A549 (cell line): Measurements from ENCODE around the gene KCNIP2.

Experiments
- EP300 ChIP-seq, 2 experiments: fragments of >200 bp; sonication (Bioruptor Twin); formaldehyde crosslinking; IDR thresholded peaks; 2 replicates in 1 of 2; 3 replicates in 1 of 2; pipeline ENCODE4 v1.6.1; 2016 to 2017
- JUN ChIP-seq, 2 experiments: fragments of >200 bp; sonication (Bioruptor Twin); formaldehyde crosslinking; IDR thresholded peaks; 2 replicates in 1 of 2; 3 replicates in 1 of 2; pipeline ENCODE4 v1.6.1; 2016 to 2017
- JUNB ChIP-seq: fragments of >200 bp; sonication (Bioruptor Twin); formaldehyde crosslinking; IDR thresholded peaks from 2 replicates; pipeline ENCODE4 v1.6.1; 2016
- PHF8 ChIP-seq: fragments of 200-600 bp; sonication (generic); IDR thresholded peaks from 2 replicates; pipeline ENCODE4 v1.6.1; 2016; ENCODE audit warnings: low read depth, mild to moderate bottlenecking, antibody characterized with exemption, moderate library complexity, borderline replicate concordance
- POLR2A ChIP-seq: IDR thresholded peaks from 2 replicates; pipeline ENCODE4 v1.6.1; 2012; ENCODE audit warnings: mild to moderate bottlenecking, low read length
- RAD21 ChIP-seq, 2 experiments: fragments of >200 bp in 1 of 2; sonication (Bioruptor Twin) in 1 of 2; formaldehyde crosslinking in 1 of 2; IDR thresholded peaks in 1 of 2; conservative IDR thresholded peaks in 1 of 2; 2 replicates in 1 of 2; 3 replicates in 1 of 2; pipeline ENCODE4 v1.6.1; 2012 to 2018; ENCODE audit warnings: inconsistent platforms in 1 of 2
- RFX5 ChIP-seq: fragments of 450-650 bp; IDR thresholded peaks from 2 replicates; pipeline ENCODE4 v1.7.1; 2014; ENCODE audit warnings: antibody characterized with exemption, mild to moderate bottlenecking, moderate library complexity
- SMC3 ChIP-seq: fragments of >200 bp; sonication (Bioruptor Twin); formaldehyde crosslinking; IDR thresholded peaks from 3 replicates; pipeline ENCODE4 v1.6.1; 2018; ENCODE audit warnings: inconsistent platforms
- SREBF2 ChIP-seq: fragments of 450-650 bp; IDR thresholded peaks from 2 replicates; pipeline ENCODE4 v1.6.1; 2014; ENCODE audit warnings: mild to moderate bottlenecking, moderate library complexity
- TF ChIP-seq, protein P1 (sequence below): fragments of 150-350 bp; IDR thresholded peaks from 2 replicates; pipeline ENCODE4 v1.6.1; 2014; ENCODE audit warnings: low read depth, mild to moderate bottlenecking, low read length
- TF ChIP-seq, protein P2 (sequence below): fragments of >200 bp; sonication (Bioruptor Twin); formaldehyde crosslinking; IDR thresholded peaks from 3 replicates; pipeline ENCODE4 v1.5.1; 2016
- TF ChIP-seq, protein P3 (sequence below): fragments of 200-600 bp; sonication (generic); IDR thresholded peaks from 2 replicates; pipeline ENCODE4 v1.6.1; 2016; ENCODE audit warnings: antibody characterized with exemption, mild to moderate bottlenecking, moderate library complexity

DNA sequence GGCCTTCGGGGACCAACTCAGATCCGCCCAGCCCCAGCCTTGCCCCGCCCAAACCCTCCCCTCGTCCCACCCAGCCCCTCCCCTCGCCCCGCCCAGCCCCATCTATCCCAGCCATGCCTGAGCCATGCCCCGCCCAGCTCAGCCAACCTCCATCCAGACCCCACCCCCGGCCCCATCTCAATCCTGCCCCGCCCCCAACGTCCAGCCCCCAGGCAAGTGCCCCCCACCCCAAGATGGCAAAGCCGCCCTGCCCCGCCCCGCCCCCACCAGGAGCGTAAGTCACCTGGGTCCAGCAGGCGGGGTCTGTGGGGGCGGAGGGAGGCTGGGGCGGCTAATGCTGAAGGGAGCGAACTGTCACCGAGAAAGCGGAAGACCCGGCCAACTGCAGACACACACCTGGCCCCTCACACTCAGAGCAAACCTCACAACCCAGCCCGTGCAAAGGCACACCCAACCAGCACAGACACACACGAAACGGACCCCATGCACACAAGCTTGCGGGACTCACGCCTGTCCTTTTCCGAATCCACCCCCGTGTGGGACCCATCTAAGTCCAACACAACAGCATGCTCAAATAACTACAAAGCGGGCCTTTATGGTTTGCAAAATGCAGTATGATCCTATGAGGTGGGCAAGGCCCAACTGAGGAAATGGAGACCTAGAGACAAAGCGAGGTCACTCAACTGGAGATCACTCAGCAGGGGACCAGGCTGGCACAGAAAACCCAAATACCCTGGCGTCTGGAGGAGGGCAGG is 13.9 kb downstream of the KCNIP2 start:
- TF ChIP-seq POLR2A: no peak
- TF ChIP-seq, protein P1, sequence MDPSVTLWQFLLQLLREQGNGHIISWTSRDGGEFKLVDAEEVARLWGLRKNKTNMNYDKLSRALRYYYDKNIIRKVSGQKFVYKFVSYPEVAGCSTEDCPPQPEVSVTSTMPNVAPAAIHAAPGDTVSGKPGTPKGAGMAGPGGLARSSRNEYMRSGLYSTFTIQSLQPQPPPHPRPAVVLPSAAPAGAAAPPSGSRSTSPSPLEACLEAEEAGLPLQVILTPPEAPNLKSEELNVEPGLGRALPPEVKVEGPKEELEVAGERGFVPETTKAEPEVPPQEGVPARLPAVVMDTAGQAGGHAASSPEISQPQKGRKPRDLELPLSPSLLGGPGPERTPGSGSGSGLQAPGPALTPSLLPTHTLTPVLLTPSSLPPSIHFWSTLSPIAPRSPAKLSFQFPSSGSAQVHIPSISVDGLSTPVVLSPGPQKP: no peak
- TF ChIP-seq JUNB: no peak
- TF ChIP-seq, protein P2, sequence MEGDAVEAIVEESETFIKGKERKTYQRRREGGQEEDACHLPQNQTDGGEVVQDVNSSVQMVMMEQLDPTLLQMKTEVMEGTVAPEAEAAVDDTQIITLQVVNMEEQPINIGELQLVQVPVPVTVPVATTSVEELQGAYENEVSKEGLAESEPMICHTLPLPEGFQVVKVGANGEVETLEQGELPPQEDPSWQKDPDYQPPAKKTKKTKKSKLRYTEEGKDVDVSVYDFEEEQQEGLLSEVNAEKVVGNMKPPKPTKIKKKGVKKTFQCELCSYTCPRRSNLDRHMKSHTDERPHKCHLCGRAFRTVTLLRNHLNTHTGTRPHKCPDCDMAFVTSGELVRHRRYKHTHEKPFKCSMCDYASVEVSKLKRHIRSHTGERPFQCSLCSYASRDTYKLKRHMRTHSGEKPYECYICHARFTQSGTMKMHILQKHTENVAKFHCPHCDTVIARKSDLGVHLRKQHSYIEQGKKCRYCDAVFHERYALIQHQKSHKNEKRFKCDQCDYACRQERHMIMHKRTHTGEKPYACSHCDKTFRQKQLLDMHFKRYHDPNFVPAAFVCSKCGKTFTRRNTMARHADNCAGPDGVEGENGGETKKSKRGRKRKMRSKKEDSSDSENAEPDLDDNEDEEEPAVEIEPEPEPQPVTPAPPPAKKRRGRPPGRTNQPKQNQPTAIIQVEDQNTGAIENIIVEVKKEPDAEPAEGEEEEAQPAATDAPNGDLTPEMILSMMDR: no peak
- TF ChIP-seq RAD21 (conservative IDR thresholded peaks at IDR 0.05 in 1 of 2, IDR thresholded peaks at IDR 0.05 in 1 of 2): no peak
- TF ChIP-seq SMC3: no peak
- no peak for TF ChIP-seq JUN (IDR thresholded peaks at IDR 0.05)
- TF ChIP-seq PHF8: no peak
- no peak for TF ChIP-seq EP300 (IDR thresholded peaks at IDR 0.05)
- no peak for TF ChIP-seq RFX5
- TF ChIP-seq, protein P3, sequence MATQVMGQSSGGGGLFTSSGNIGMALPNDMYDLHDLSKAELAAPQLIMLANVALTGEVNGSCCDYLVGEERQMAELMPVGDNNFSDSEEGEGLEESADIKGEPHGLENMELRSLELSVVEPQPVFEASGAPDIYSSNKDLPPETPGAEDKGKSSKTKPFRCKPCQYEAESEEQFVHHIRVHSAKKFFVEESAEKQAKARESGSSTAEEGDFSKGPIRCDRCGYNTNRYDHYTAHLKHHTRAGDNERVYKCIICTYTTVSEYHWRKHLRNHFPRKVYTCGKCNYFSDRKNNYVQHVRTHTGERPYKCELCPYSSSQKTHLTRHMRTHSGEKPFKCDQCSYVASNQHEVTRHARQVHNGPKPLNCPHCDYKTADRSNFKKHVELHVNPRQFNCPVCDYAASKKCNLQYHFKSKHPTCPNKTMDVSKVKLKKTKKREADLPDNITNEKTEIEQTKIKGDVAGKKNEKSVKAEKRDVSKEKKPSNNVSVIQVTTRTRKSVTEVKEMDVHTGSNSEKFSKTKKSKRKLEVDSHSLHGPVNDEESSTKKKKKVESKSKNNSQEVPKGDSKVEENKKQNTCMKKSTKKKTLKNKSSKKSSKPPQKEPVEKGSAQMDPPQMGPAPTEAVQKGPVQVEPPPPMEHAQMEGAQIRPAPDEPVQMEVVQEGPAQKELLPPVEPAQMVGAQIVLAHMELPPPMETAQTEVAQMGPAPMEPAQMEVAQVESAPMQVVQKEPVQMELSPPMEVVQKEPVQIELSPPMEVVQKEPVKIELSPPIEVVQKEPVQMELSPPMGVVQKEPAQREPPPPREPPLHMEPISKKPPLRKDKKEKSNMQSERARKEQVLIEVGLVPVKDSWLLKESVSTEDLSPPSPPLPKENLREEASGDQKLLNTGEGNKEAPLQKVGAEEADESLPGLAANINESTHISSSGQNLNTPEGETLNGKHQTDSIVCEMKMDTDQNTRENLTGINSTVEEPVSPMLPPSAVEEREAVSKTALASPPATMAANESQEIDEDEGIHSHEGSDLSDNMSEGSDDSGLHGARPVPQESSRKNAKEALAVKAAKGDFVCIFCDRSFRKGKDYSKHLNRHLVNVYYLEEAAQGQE: no peak
- TF ChIP-seq SREBF2: no peak
